H9 (cell line): ENCODE data around the gene RARB. TPM values are rescaled to one million over a fixed set of nuclear protein-coding genes. Genes with fewer than 3 reads are reported as not detected.

Experiments used
- DNase-seq: peaks from one replicate; pipeline ENCODE4 v3.0.0-alpha.2; 2017
- H2AFZ ChIP-seq: one replicate; pipeline ENCODE4 v1.6.1; 2013; ENCODE audit warnings: mild to moderate bottlenecking, low read length, control low read depth, moderate library complexity
- H2AK5ac ChIP-seq: 2 replicates; pipeline ENCODE4 v1.6.1; 2013; ENCODE audit warnings: low read length, control low read depth, mixed read lengths; ENCODE audit not compliant: insufficient read length
- H2BK120ac ChIP-seq: one replicate; pipeline ENCODE4 v1.6.1; 2013; ENCODE audit warnings: low read depth, mild to moderate bottlenecking, low read length, control low read depth, inconsistent platforms; ENCODE audit not compliant: poor library complexity, severe bottlenecking
- H2BK12ac ChIP-seq: 2 replicates; pipeline ENCODE4 v1.6.1; 2013; ENCODE audit warnings: low read length, control low read depth, mixed read lengths, low read depth; ENCODE audit not compliant: insufficient read length
- H2BK15ac ChIP-seq: 2 replicates; pipeline ENCODE4 v1.6.1; 2013; ENCODE audit warnings: low read depth, low read length, control low read depth
- H2BK20ac ChIP-seq: one replicate; pipeline ENCODE4 v1.6.1; 2013; ENCODE audit warnings: low read depth, mild to moderate bottlenecking, low read length, control low read depth, inconsistent platforms; ENCODE audit not compliant: poor library complexity, severe bottlenecking
- H2BK5ac ChIP-seq: 2 replicates; pipeline ENCODE4 v1.6.1; 2013; ENCODE audit warnings: low read length, control low read depth, mixed read lengths; ENCODE audit not compliant: insufficient read length
- H3K14ac ChIP-seq: 2 replicates; pipeline ENCODE4 v1.6.1; 2013; ENCODE audit warnings: low read length, control low read depth; ENCODE audit not compliant: insufficient read depth
- H3K18ac ChIP-seq: 2 replicates; pipeline ENCODE4 v1.6.1; 2013; ENCODE audit warnings: low read depth, mild to moderate bottlenecking, mixed read lengths, low read length, control low read depth; ENCODE audit not compliant: insufficient read length
- H3K23ac ChIP-seq: 2 replicates; pipeline ENCODE4 v1.6.1; 2013; ENCODE audit warnings: low read length, control low read depth, mixed read lengths, low read depth; ENCODE audit not compliant: insufficient read length
- H3K23me2 ChIP-seq: 2 replicates; pipeline ENCODE4 v1.6.1; 2013; ENCODE audit warnings: low read depth, mild to moderate bottlenecking, mixed read lengths, low read length, control low read depth; ENCODE audit not compliant: insufficient read length, poor library complexity, severe bottlenecking
- H3K27ac ChIP-seq: 2 replicates; pipeline ENCODE4 v1.5.1; 2013; ENCODE audit warnings: low read length, control low read depth, mixed read lengths, low read depth; ENCODE audit not compliant: insufficient read length
- H3K27me3 ChIP-seq: 2 replicates; pipeline ENCODE4 v1.6.1; 2013; ENCODE audit warnings: low read length, control low read depth, inconsistent platforms; ENCODE audit not compliant: insufficient read depth
- H3K4ac ChIP-seq: 2 replicates; pipeline ENCODE4 v1.6.1; 2013; ENCODE audit warnings: low read depth, mild to moderate bottlenecking, control low read depth, inconsistent platforms, low read length, moderate library complexity
- H3K4me1 ChIP-seq: 2 replicates; pipeline ENCODE4 v1.6.1; 2013; ENCODE audit warnings: low read length, control low read depth, inconsistent platforms; ENCODE audit not compliant: insufficient read depth
- H3K4me2 ChIP-seq: 2 replicates; pipeline ENCODE4 v1.6.1; 2013; ENCODE audit warnings: low read length, control low read depth, mixed read lengths; ENCODE audit not compliant: insufficient read length, insufficient read depth
- H3K56ac ChIP-seq: 2 replicates; pipeline ENCODE4 v1.6.1; 2013; ENCODE audit warnings: low read depth, mild to moderate bottlenecking, mixed read lengths, low read length, control low read depth; ENCODE audit not compliant: insufficient read length
- H3K79me1 ChIP-seq: 2 replicates; pipeline ENCODE4 v1.6.1; 2013; ENCODE audit warnings: low read depth, mild to moderate bottlenecking, moderate library complexity, low read length, control low read depth, inconsistent platforms; ENCODE audit not compliant: insufficient read depth, poor library complexity, severe bottlenecking
- H3K79me2 ChIP-seq: 2 replicates; pipeline ENCODE4 v1.6.1; 2013; ENCODE audit warnings: low read length, control low read depth, inconsistent platforms; ENCODE audit not compliant: insufficient read depth
- H3K9ac ChIP-seq: 2 replicates; pipeline ENCODE4 v1.6.1; 2013; ENCODE audit warnings: low read length, control low read depth, mixed read lengths; ENCODE audit not compliant: insufficient read length; ENCODE audit errors: extremely low read depth
- H3K9me3 ChIP-seq: one replicate; pipeline ENCODE4 v1.6.1; 2013; ENCODE audit warnings: low read depth, low read length, inconsistent platforms; ENCODE audit not compliant: control insufficient read depth
- H3T11ph ChIP-seq: one replicate; pipeline ENCODE4 v1.6.1; 2013; ENCODE audit warnings: mild to moderate bottlenecking, low read length, control low read depth, inconsistent platforms
- H4K20me1 ChIP-seq: one replicate; pipeline ENCODE4 v1.6.1; 2013; ENCODE audit not compliant: control insufficient read depth, insufficient read length, insufficient read depth
- H4K5ac ChIP-seq: 2 replicates; pipeline ENCODE4 v1.6.1; 2013; ENCODE audit warnings: low read depth, mild to moderate bottlenecking, mixed read lengths, low read length, control low read depth; ENCODE audit not compliant: insufficient read length
- H4K8ac ChIP-seq: replicated peaks from 2 replicates; pipeline ENCODE4 v1.6.1; 2013; ENCODE audit warnings: low read length, control low read depth, mixed read lengths, low read depth; ENCODE audit not compliant: insufficient read length
- H4K91ac ChIP-seq: 2 replicates; pipeline ENCODE4 v1.6.1; 2013; ENCODE audit warnings: low read depth, mild to moderate bottlenecking, moderate library complexity, mixed read lengths, low read length, control low read depth; ENCODE audit not compliant: insufficient read length
- H3K27ac Mint-ChIP-seq, 3 experiments: 2 replicates in 2 of 3; 3 replicates in 1 of 3; pipeline ENCODE4 v1.8.0; 2020 to 2021; ENCODE audit warnings: mixed read lengths in 3 of 3, mild to moderate bottlenecking in 1 of 3, moderate library complexity in 1 of 3
- H3K27me3 Mint-ChIP-seq: 2 replicates; pipeline ENCODE4 v1.8.0; 2021; ENCODE audit warnings: low read depth, mild to moderate bottlenecking, moderate library complexity, mixed read lengths
- H3K36me3 Mint-ChIP-seq, 3 experiments: 2 replicates in 2 of 3; 3 replicates in 1 of 3; pipeline ENCODE4 v1.8.0; 2020 to 2021; ENCODE audit warnings: low read depth in 3 of 3, mixed read lengths in 3 of 3; ENCODE audit not compliant: insufficient read depth in 1 of 3
- H3K4me1 Mint-ChIP-seq, 2 experiments: 2 replicates each; pipeline ENCODE4 v1.8.0; 2020; ENCODE audit warnings: mixed read lengths in 2 of 2
- H3K4me3 Mint-ChIP-seq, 2 experiments: 2 replicates in 1 of 2; 3 replicates in 1 of 2; pipeline ENCODE4 v1.8.0; 2020 to 2021; ENCODE audit warnings: mild to moderate bottlenecking in 2 of 2, mixed read lengths in 2 of 2, moderate library complexity in 1 of 2
- H3K9me3 Mint-ChIP-seq, 2 experiments: 2 replicates in 1 of 2; 3 replicates in 1 of 2; pipeline ENCODE4 v1.8.0; 2020; ENCODE audit warnings: mild to moderate bottlenecking in 2 of 2, mixed read lengths in 2 of 2, moderate library complexity in 1 of 2
- CTCF ChIP-seq: fragments of 200-600 bp; sonication (generic); conservative IDR thresholded peaks from 3 replicates; pipeline ENCODE4 v1.8.0; 2021; ENCODE audit warnings: antibody characterized with exemption, mild to moderate bottlenecking
- WGBS: extraction: QIAGEN DNeasy Blood & Tissue Kit; methylation state at CpG from one replicate; pipeline ENCODE4 v1.1.7; 2013; ENCODE audit warnings: missing lambda C conversion rate, low lambda C conversion rate, mixed read lengths; ENCODE audit not compliant: insufficient read length; ENCODE audit errors: extremely low coverage; 5-methylcytosine and 5-hydroxymethylcytosine counted together
- total RNA-seq: library from RNA; stranded (reverse); gene quantifications from 2 replicates; pipeline ENCODE4 v1.2.1, GENCODE V29; 2021

Gene RARB
- total RNA-seq, 1 experiment from 2014 or later, result 0.22 TPM

- Mint-ChIP-seq H3K4me1 (no peaks in the 10 kb centered on the region), H3K27me3 (no peaks in the 10 kb centered on the region), H3K9me3 (peaks cover 5 to 12% of the 10 kb centered on the region in 2 experiments; a peak in 4 of 5 replicates), H3K36me3 (peaks cover 0 to 9% (median 0%) of the 10 kb centered on the region in 3 experiments; a peak in 2 of 7 replicates), H3K4me3 (no peak overlapping the region), H3K27ac (no peak overlapping the region)
- Histone ChIP-seq H3K27me3 (no peaks in the 10 kb centered on the region), H3K14ac (no peak overlapping the region), H2BK120ac (no peak overlapping the region), H3K4me2 (no peak overlapping the region), H2AFZ (no peak overlapping the region), H3K23ac (no peak overlapping the region), H3K4me1 (no peaks in the 10 kb centered on the region), H2BK20ac (no peak overlapping the region), H3K9me3 (no peaks in the 10 kb centered on the region), H3K23me2 (no peaks in the 10 kb centered on the region), H2BK5ac (no peak overlapping the region), H3K18ac (no peak overlapping the region), H3K56ac (no peak overlapping the region), H3K79me1 (no peaks in the 10 kb centered on the region), H4K20me1 (no peaks in the 10 kb centered on the region), H2AK5ac (no peak overlapping the region), H2BK15ac (no peak overlapping the region), H2BK12ac (no peak overlapping the region), H3K79me2 (no peaks in the 10 kb centered on the region), H3K4ac (no peak overlapping the region), H4K91ac (no peak overlapping the region), H4K8ac (no peak overlapping the region), H3K9ac (no peak overlapping the region), H3T11ph (no peak overlapping the region), H4K5ac (no peak overlapping the region), H3K27ac (no peak overlapping the region)
- no CpG with 5 or more reads among the region's 1 CpG for WGBS
- TF ChIP-seq CTCF, result no peak
- DNase-seq, result no peak
Observed at GRCh38 chr3:25493786-25494185, 65.7 kb downstream of the RARB start.
